A549 treated with dexamethasone at 1 μM for 4 hours (cell line): ENCODE data around the gene C2orf66. TPM values are rescaled to one million over a fixed set of nuclear protein-coding genes. Genes with fewer than 3 reads are reported as not detected.

Experiments
- total RNA-seq: library from RNA; stranded (reverse); fragments of 200-300 nt; extraction: Qiagen RNA extraction; gene quantifications from 5 replicates; pipeline ENCODE4 v1.2.3, GENCODE V29; 2022

The C2orf66 gene
- 0.05 TPM in 1 of 5 replicates, not detected in the others for total RNA-seq

GRCh38 chr2:196809260-196809659 is at the start of gene C2orf66:
Gene C2orf66 (minus strand): TSS chr2:196809355. CDS start chr2:196809336, 19 bp downstream.

Other genes with a start within 250 kb of the C2orf66 start
- 1.9 to 3.4 TPM (median 2.5 TPM) in 5 replicates for gene HECW2, start 215.8 kb downstream of the C2orf66 start, total RNA-seq
- gene CCDC150, start 169.6 kb downstream of the C2orf66 start, total RNA-seq, result 3.0 to 4.9 TPM (median 4.5 TPM) in 5 replicates
- 16.1 to 22.3 TPM (median 17.5 TPM) in 5 replicates for gene GTF3C3, start 9.7 kb downstream of the C2orf66 start, total RNA-seq
- gene PGAP1, start 117.4 kb upstream of the C2orf66 start, total RNA-seq, result 1.5 to 3.1 TPM (median 2.4 TPM) in 5 replicates